ENCODE data around the gene TPCN1.

DNA sequence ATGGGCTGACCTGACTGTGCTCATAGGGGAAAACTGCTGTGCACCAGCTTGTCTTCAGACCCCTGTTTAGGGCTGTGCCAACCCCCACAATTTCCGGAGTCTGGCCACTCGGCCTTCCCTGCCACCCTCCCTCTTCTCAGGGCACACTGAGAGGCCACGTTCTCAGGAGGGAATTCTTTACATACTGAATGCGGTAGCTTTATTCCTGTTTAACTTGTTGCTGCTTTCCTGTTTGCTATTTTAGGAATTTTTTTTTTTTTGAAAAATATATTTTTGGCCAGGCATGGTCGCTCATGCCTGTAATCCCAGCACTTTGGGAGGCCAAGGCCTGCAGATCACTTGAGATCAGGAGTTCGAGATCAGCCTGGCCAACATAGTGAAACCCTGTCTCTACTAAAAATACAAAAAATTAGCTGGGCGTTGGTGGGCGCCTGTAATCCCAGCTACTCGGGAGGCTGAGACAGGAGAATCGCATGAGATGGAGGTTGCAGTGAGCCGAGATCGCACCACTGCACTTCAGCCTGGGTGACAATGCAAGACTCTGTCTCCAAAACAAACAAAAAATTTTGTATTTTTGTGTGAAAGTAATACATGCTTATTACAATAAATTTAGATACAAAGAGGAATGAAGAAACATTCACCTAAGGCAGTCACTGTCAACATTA is 39.5 kb downstream of the TPCN1 start:
- no peak for TF ChIP-seq POLR2AphosphoS5 (IDR thresholded peaks at IDR 0.05; ENCODE audit: low read depth, low read length)
- no peak for TF ChIP-seq POLR2A (IDR thresholded peaks at IDR 0.05; ENCODE audit: low read depth, low read length)
- no peak for TF ChIP-seq TAF1 (IDR thresholded peaks at IDR 0.05; ENCODE audit: low read depth, low read length)
- no peak for TF ChIP-seq SPI1 (IDR thresholded peaks at IDR 0.05; ENCODE audit: low read depth, low read length)
- TF ChIP-seq POU2F2 (IDR thresholded peaks at IDR 0.05; ENCODE audit: low read depth, low read length), result no peak
